GM12878 (cell line): ENCODE results near the gene HOXB1. TPM values are rescaled to one million over a fixed set of nuclear protein-coding genes. Genes with fewer than 3 reads are reported as not detected.
A peak's percentile ranks its signal among the peaks of the same experiment; 100 is the strongest.

Source experiments
- ATAC-seq: fragments of 200-7000 bp; cut with Tn5 transposase; 3 replicates; pipeline ENCODE4 v1.9.1; 2020; ENCODE audit warnings: mild to moderate bottlenecking, moderate library complexity
- BruUV-seq: library from RNA; stranded (reverse); fragments of 400-500 nt; replicated peaks from 2 replicates; lab custom pipeline; 2021; lab: Mats Ljungman, UMichigan
- CTCF ChIA-PET: fragments of 300-600 bp; sonication (Branson Sonifier 250); formaldehyde crosslinking; extraction: SDS; loops from one replicate; lab custom pipeline; 2021; ENCODE audit warnings: inconsistent platforms; lab: Yijun Ruan, JAX
- POLR2A ChIA-PET: fragments of 350-600 bp; formaldehyde crosslinking; extraction: SDS; loops from one replicate; lab custom pipeline; 2021; ENCODE audit warnings: inconsistent platforms; lab: Charles Lee
- RAD21 ChIA-PET: fragments of 300-600 bp; sonication (Branson Sonifier 250); formaldehyde crosslinking; loops from one replicate; lab custom pipeline; 2023; ENCODE audit warnings: antibody characterized with exemption; ENCODE audit not compliant: unreplicated experiment; lab: Charles Lee
- SMC1A ChIA-PET: fragments of 300-600 bp; sonication (Branson Sonifier 250); formaldehyde crosslinking; loops from one replicate; lab custom pipeline; 2023; ENCODE audit not compliant: unreplicated experiment, uncharacterized antibody; lab: Charles Lee
- DNase-seq: peaks from one replicate; pipeline ENCODE4 v3.0.0-alpha.2; 2011; ENCODE audit warnings: low read depth, low spot score
- FAIRE-seq: peaks from 3 replicates; lab custom pipeline; 2011; peaks lifted over from hg19 to GRCh38; lab: Jason Lieb, UNC
- H2AFZ ChIP-seq: 2 replicates; pipeline ENCODE4 v1.6.0; 2011; ENCODE audit warnings: low read depth, low read length, control low read depth; ENCODE audit not compliant: control insufficient read depth
- H3K27ac ChIP-seq: 2 replicates; pipeline ENCODE4 v1.5.1; 2011; ENCODE audit warnings: control low read depth; ENCODE audit not compliant: control insufficient read depth, insufficient read depth
- H3K27me3 ChIP-seq, 2 experiments: replicated peaks in 1 of 2; 2 replicates each; pipeline versions ENCODE4 v1.6.0 to v1.6.1; 2011; ENCODE audit warnings: low read length in 1 of 2; ENCODE audit not compliant: control insufficient read depth in 2 of 2, insufficient read depth in 2 of 2
- H3K36me3 ChIP-seq, 2 experiments: 2 replicates each; pipeline ENCODE4 v1.5.1; 2011; ENCODE audit warnings: low read length in 1 of 2; ENCODE audit not compliant: control insufficient read depth in 2 of 2, insufficient read depth in 2 of 2
- H3K4me1 ChIP-seq: 2 replicates; pipeline ENCODE4 v1.6.1; 2011; ENCODE audit warnings: mild to moderate bottlenecking, low read length, moderate library complexity, mixed read lengths; ENCODE audit not compliant: control insufficient read depth, insufficient read depth
- H3K4me2 ChIP-seq: 2 replicates; pipeline ENCODE4 v1.6.0; 2011; ENCODE audit warnings: control low read depth; ENCODE audit not compliant: control insufficient read depth, insufficient read depth
- H3K4me3 ChIP-seq: fragments of 200-600 bp; sonication (generic); 2 replicates; pipeline ENCODE4 v1.5.1; 2016
- H3K79me2 ChIP-seq: 2 replicates; pipeline ENCODE4 v1.6.0; 2011; ENCODE audit warnings: low read length; ENCODE audit not compliant: control insufficient read depth, insufficient read depth
- H3K9ac ChIP-seq: 2 replicates; pipeline ENCODE4 v1.8.0; 2011; ENCODE audit warnings: low read length, control low read depth, mixed read lengths; ENCODE audit not compliant: control insufficient read depth, insufficient read depth
- H3K9me3 ChIP-seq: replicated peaks from 3 replicates; pipeline ENCODE4 v1.5.1; 2011; ENCODE audit warnings: mild to moderate bottlenecking, low read length; ENCODE audit not compliant: control insufficient read depth, insufficient read depth
- H4K20me1 ChIP-seq: 2 replicates; pipeline ENCODE4 v1.6.0; 2011; ENCODE audit not compliant: control insufficient read depth, insufficient read depth
- CBX5 ChIP-seq: sonication (generic); IDR thresholded peaks from 2 replicates; pipeline ENCODE4 v1.6.1; 2016; ENCODE audit warnings: low read depth, moderate library complexity, mild to moderate bottlenecking, inconsistent platforms
- EED ChIP-seq: sonication (generic); IDR thresholded peaks from 2 replicates; pipeline ENCODE4 v1.6.1; 2016; ENCODE audit warnings: antibody characterized with exemption, low read depth
- GATAD2B ChIP-seq: fragments of 450-650 bp; conservative IDR thresholded peaks from 2 replicates; pipeline ENCODE4 v1.6.1; 2017; ENCODE audit warnings: low read depth, mild to moderate bottlenecking, moderate library complexity
- HDAC6 ChIP-seq: fragments of 200-600 bp; sonication (generic); IDR thresholded peaks from one replicate; pipeline ENCODE4 v1.8.0; 2017; ENCODE audit warnings: antibody characterized with exemption; ENCODE audit not compliant: unreplicated experiment
- PAX5 ChIP-seq: IDR thresholded peaks from 2 replicates; pipeline ENCODE4 v1.6.1; 2011; ENCODE audit warnings: low read depth, low read length, borderline replicate concordance
- POU2F2 ChIP-seq: IDR thresholded peaks from 3 replicates; pipeline ENCODE4 v1.6.1; 2011; ENCODE audit warnings: low read depth, mild to moderate bottlenecking, low read length, borderline replicate concordance
- RAD21 ChIP-seq: IDR thresholded peaks from 2 replicates; pipeline ENCODE4 v1.6.1; 2011; ENCODE audit warnings: mild to moderate bottlenecking, low read depth, low read length, moderate library complexity; ENCODE audit not compliant: insufficient read depth
- RUNX3 ChIP-seq: IDR thresholded peaks from 2 replicates; pipeline ENCODE4 v1.6.1; 2012; ENCODE audit warnings: low read length, inconsistent platforms
- SIX5 ChIP-seq: IDR thresholded peaks from 2 replicates; pipeline ENCODE4 v1.6.1; 2011; ENCODE audit warnings: mild to moderate bottlenecking, low read depth, low read length, moderate library complexity; ENCODE audit not compliant: severe bottlenecking
- SMAD5 ChIP-seq: IDR thresholded peaks from 2 replicates; pipeline ENCODE4 v1.6.1; 2016; ENCODE audit warnings: antibody characterized with exemption, low read depth
- TAF1 ChIP-seq: IDR thresholded peaks from 2 replicates; pipeline ENCODE4 v1.6.1; 2011; ENCODE audit warnings: mild to moderate bottlenecking, low read depth, low read length, borderline replicate concordance
- TARDBP ChIP-seq: IDR thresholded peaks from 2 replicates; pipeline ENCODE4 v1.6.1; 2016; ENCODE audit warnings: borderline replicate concordance
- YBX1 ChIP-seq: fragments of 450-650 bp; IDR thresholded peaks from 2 replicates; pipeline ENCODE4 v1.6.1; 2016; ENCODE audit warnings: antibody characterized with exemption
- ZNF207 ChIP-seq: fragments of 450-650 bp; IDR thresholded peaks from 2 replicates; pipeline ENCODE4 v1.6.1; 2014; ENCODE audit warnings: antibody characterized with exemption, mild to moderate bottlenecking, borderline replicate concordance
- WGBS: methylation state at CpG from one replicate; pipeline ENCODE4 v1.1.6; 2016; ENCODE audit warnings: low lambda C conversion rate; ENCODE audit not compliant: insufficient replicate concordance, insufficient coverage; ENCODE audit errors: missing lambda C conversion rate; 5-methylcytosine and 5-hydroxymethylcytosine counted together
- in situ Hi-C: fragments of 300-500 bp; cut with MboI; formaldehyde crosslinking; loops from 9 replicates; pipeline ENCODE4 v1.14.3; 2018; ENCODE audit warnings: mixed read lengths
- intact Hi-C: fragments of 100-400 bp; cut with micrococcal nuclease; formaldehyde crosslinking; loops from one replicate; pipeline ENCODE4 v1.14.2; 2022; ENCODE audit not compliant: unreplicated experiment
- polyA plus RNA-seq, 11 experiments: library from polyadenylated mRNA; depleted of rRNA in 4 of 11; unstranded in 6 of 11; stranded (reverse) in 5 of 11; fragments of >200 nt; fragmentation: Nextera tagmentation in 4 of 11; fragmentation: Illumina TruSeq in 1 of 11; extraction: Ambion mirVana in 4 of 11; extraction: Trizol in 1 of 11; gene quantifications; 1 replicate in 1 of 11; 2 replicates in 10 of 11; pipeline versions ENCODE4 v1.2.1 to v1.2.3, GENCODE V29; 2011 to 2016; ENCODE audit warnings: inconsistent platforms in 2 of 11, missing spikeins in 2 of 11, low read depth in 1 of 11
- total RNA-seq, 4 experiments: library from RNA; depleted of rRNA in 3 of 4; stranded (reverse); fragments of >200 nt in 3 of 4; fragmentation: Illumina TruSeq in 1 of 4; extraction: Trizol in 1 of 4; gene quantifications; 2 replicates each; pipeline versions ENCODE4 v1.2.1 to v1.2.3, GENCODE V29; 2013 to 2021
- TF ChIP-seq, protein P1 (sequence below): IDR thresholded peaks from 2 replicates; pipeline ENCODE4 v1.6.1; 2012; ENCODE audit warnings: mild to moderate bottlenecking, low read depth, low read length
- TF ChIP-seq, protein P2 (sequence below): fragments of 450-650 bp; IDR thresholded peaks from 2 replicates; pipeline ENCODE4 v1.6.1; 2014; ENCODE audit warnings: mild to moderate bottlenecking
- TF ChIP-seq, protein P3 (sequence below): IDR thresholded peaks from 2 replicates; pipeline ENCODE4 v1.6.1; 2012; ENCODE audit warnings: low read depth, low read length, improper control_type of control experiment
- TF ChIP-seq, protein P4 (sequence below): fragments of 450-650 bp; IDR thresholded peaks from 2 replicates; pipeline ENCODE4 v1.6.1; 2017; ENCODE audit warnings: antibody characterized with exemption, mild to moderate bottlenecking, moderate library complexity

Gene HOXB1
- total and polyA plus RNA-seq, 10 of the 15 experiments (the other 5 are each of a cell fraction or from before 2014, with no cell fraction given), result not detected

DNA sequence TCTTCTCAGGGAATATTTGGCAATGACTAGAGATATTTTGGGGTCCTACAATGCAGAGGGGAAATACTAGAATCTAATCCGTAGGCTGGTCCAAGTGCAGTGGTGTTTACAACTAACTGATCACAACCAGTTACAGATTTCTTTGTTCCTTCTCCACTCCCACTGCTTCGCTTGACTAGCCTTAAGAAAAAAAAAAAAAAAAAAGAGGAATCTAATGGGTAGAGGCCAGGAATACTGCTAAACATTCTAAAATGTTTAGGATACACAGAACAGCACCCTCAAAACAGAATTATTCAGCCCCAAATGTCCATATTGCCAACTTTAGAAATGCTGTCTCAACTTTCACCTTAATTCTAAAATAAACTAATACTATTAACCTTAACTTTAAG is 51.8 kb downstream of the HOXB1 start:
- Histone ChIP-seq H3K79me2 (no peaks in the 10 kb centered on the region), H4K20me1 (no peaks in the 10 kb centered on the region), H3K36me3 (no peaks in the 10 kb centered on the region), H2AFZ (no peak overlapping the region; the same call in 1 of the 2 replicates), H3K4me3 (no peak overlapping the region), H3K27me3 (no peaks in the 10 kb centered on the region), H3K4me1 (peaks cover 26% of the 10 kb centered on the region), H3K27ac (peak overlapping the region; percentile 51; the same call in 1 of the 2 replicates), H3K9me3 (no peaks in the 10 kb centered on the region), H3K9ac (no peak overlapping the region), H3K4me2 (no peak overlapping the region; the same call in 1 of the 2 replicates)
- no peak for FAIRE-seq
- ChIA-PET POLR2A (no interaction called here), SMC1A (no interaction called here), RAD21 (interaction anchor here (0.9 kb wide), 1 partner anchor 99 kb away, joined by 5 read pairs; the partner anchor contains the start of gene HOXB4), CTCF (interaction anchor here (2.2 to 2.4 kb wide), 2 partner anchors 13 to 127 kb away, joined by 8 to 9 read pairs; no protein-coding TSS in a partner anchor)
- WGBS, result 93% methylated on average over 2 of the region's 2 CpGs
- ATAC-seq, result no peak
- BruUV-seq, result no TSS peak
- DNase-seq, result no peak
- TF ChIP-seq RAD21, result no peak
- TF ChIP-seq, protein P1, sequence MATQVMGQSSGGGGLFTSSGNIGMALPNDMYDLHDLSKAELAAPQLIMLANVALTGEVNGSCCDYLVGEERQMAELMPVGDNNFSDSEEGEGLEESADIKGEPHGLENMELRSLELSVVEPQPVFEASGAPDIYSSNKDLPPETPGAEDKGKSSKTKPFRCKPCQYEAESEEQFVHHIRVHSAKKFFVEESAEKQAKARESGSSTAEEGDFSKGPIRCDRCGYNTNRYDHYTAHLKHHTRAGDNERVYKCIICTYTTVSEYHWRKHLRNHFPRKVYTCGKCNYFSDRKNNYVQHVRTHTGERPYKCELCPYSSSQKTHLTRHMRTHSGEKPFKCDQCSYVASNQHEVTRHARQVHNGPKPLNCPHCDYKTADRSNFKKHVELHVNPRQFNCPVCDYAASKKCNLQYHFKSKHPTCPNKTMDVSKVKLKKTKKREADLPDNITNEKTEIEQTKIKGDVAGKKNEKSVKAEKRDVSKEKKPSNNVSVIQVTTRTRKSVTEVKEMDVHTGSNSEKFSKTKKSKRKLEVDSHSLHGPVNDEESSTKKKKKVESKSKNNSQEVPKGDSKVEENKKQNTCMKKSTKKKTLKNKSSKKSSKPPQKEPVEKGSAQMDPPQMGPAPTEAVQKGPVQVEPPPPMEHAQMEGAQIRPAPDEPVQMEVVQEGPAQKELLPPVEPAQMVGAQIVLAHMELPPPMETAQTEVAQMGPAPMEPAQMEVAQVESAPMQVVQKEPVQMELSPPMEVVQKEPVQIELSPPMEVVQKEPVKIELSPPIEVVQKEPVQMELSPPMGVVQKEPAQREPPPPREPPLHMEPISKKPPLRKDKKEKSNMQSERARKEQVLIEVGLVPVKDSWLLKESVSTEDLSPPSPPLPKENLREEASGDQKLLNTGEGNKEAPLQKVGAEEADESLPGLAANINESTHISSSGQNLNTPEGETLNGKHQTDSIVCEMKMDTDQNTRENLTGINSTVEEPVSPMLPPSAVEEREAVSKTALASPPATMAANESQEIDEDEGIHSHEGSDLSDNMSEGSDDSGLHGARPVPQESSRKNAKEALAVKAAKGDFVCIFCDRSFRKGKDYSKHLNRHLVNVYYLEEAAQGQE, result no peak
- no peak for TF ChIP-seq SIX5
- no peak for TF ChIP-seq ZNF207
- TF ChIP-seq PAX5, result no peak
- TF ChIP-seq GATAD2B, result no peak
- TF ChIP-seq YBX1, result no peak
- no peak for TF ChIP-seq POU2F2
- TF ChIP-seq CBX5, result no peak
- TF ChIP-seq, protein P2, sequence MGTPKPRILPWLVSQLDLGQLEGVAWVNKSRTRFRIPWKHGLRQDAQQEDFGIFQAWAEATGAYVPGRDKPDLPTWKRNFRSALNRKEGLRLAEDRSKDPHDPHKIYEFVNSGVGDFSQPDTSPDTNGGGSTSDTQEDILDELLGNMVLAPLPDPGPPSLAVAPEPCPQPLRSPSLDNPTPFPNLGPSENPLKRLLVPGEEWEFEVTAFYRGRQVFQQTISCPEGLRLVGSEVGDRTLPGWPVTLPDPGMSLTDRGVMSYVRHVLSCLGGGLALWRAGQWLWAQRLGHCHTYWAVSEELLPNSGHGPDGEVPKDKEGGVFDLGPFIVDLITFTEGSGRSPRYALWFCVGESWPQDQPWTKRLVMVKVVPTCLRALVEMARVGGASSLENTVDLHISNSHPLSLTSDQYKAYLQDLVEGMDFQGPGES, result no peak
- TF ChIP-seq EED, result no peak
- no peak for TF ChIP-seq TAF1
- TF ChIP-seq, protein P3, sequence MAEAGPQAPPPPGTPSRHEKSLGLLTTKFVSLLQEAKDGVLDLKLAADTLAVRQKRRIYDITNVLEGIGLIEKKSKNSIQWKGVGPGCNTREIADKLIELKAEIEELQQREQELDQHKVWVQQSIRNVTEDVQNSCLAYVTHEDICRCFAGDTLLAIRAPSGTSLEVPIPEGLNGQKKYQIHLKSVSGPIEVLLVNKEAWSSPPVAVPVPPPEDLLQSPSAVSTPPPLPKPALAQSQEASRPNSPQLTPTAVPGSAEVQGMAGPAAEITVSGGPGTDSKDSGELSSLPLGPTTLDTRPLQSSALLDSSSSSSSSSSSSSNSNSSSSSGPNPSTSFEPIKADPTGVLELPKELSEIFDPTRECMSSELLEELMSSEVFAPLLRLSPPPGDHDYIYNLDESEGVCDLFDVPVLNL, result no peak
- TF ChIP-seq HDAC6, result no peak
- TF ChIP-seq RUNX3, result no peak
- no peak for TF ChIP-seq SMAD5
- TF ChIP-seq, protein P4, sequence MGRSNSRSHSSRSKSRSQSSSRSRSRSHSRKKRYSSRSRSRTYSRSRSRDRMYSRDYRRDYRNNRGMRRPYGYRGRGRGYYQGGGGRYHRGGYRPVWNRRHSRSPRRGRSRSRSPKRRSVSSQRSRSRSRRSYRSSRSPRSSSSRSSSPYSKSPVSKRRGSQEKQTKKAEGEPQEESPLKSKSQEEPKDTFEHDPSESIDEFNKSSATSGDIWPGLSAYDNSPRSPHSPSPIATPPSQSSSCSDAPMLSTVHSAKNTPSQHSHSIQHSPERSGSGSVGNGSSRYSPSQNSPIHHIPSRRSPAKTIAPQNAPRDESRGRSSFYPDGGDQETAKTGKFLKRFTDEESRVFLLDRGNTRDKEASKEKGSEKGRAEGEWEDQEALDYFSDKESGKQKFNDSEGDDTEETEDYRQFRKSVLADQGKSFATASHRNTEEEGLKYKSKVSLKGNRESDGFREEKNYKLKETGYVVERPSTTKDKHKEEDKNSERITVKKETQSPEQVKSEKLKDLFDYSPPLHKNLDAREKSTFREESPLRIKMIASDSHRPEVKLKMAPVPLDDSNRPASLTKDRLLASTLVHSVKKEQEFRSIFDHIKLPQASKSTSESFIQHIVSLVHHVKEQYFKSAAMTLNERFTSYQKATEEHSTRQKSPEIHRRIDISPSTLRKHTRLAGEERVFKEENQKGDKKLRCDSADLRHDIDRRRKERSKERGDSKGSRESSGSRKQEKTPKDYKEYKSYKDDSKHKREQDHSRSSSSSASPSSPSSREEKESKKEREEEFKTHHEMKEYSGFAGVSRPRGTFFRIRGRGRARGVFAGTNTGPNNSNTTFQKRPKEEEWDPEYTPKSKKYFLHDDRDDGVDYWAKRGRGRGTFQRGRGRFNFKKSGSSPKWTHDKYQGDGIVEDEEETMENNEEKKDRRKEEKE, result no peak
- no peak for TF ChIP-seq TARDBP
- intact Hi-C loops (no loop called here), in situ Hi-C loops (no loop called here)
